Measurements from ENCODE around the gene ARSA. TPM values are rescaled to one million over a fixed set of nuclear protein-coding genes. Genes with fewer than 3 reads are reported as not detected.

Gene ARSA
- total RNA-seq (2014; rRNA removed) = 11.3 and 16.7 TPM in 2 replicates
- percentile 57 among the genes with signal in this experiment for Bru-seq, nascent RNA
- BruChase-seq, experiment 1, labeled RNA remaining after a 6-hour chase = percentile 60 among the genes with signal in this experiment
- percentile 59 among the genes with signal in this experiment for BruChase-seq, experiment 2, labeled RNA remaining after a 2-hour chase
- long read RNA-seq, transcript ARSA-201 (8 exons, 2,050 nt) = major isoform, 25 of 71 reads
- long read RNA-seq, partial matches to known transcripts = 24 of 71 reads
- long read RNA-seq, other reads (novel, unspliced or antisense) = 14 of 71 reads

DNA sequence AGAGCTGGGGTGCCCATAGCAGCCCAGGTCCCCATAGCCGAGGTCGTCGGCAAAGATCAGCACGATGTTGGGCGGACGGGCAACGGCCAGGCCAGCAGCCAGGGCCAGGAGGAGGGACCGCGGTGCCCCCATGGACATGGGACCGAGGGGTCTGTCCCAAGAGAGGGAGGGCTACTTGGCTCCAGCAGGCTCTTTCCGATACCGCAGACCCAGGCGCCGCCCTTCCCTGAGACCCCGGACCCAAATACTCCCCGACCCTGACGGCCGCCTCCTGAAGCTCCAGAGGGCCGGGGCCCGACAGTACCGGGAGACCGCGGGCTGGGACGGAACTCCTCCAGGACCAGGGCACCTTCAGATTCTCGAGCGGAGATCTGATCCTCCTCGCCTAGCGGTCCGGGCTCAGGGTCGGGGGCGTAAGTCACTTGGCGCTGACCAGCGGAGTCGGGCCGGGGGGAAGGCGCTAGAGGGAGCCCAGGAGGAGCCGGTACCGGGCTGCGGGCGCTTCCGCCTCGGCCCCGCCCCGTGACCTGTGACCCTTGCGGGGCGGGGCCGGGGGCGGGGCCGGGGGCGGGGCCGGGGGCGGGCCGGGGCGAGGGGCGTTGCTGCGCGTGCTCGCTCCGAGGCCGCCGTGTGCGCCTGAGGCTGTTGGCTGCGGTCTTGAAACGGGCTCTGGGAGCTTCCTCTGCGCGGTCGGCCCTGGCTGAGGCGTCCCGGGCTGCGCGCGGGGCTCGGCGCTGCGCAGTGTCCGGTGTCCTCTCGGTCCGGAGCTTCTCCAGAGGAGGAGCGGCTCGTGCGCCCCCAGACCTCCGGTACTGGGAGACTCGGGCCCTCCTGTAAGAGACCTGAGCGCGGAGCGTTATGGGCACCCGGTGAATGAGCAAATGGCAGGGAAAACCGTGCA lies at the start of gene ARSA:
Gene ARSA, minus strand, starts transcription at position 511 of the 901 bp plus-strand sequence. Its CDS starts 373 bp downstream, at position 138.
- no peaks in the 10 kb centered on the region for H3K9me2 ChIP-seq (replicated peaks; ENCODE audit: low read length)
- H3K4me3 ChIP-seq (ENCODE audit: low read length) = peak within 1 kb of the TSS; percentile 92
- intact Hi-C loops (cut with micrococcal nuclease) = loop anchor here (2.0 kb wide), 1 partner anchor 63 kb away; no protein-coding TSS in a partner anchor
- no peaks in the 10 kb centered on the region for H3K27me3 ChIP-seq (ENCODE audit: low read length)
- DNase-seq = peak; percentile 79
- H3K4me1 ChIP-seq (ENCODE audit: insufficient read depth, low read length) = peaks cover 13% of the 10 kb centered on the region
- H4K20me1 ChIP-seq (ENCODE audit: low read length) = no peaks in the 10 kb centered on the region
- peak within 1 kb of the TSS; percentile 99 for H3K4me2 ChIP-seq (ENCODE audit: low read length)
- H2AFZ ChIP-seq (ENCODE audit: low read length) = peak within 1 kb of the TSS; percentile 93
- BruUV-seq (replicated peaks) = TSS peak; percentile 60
- peak; percentile 89 for ATAC-seq
- no peaks in the 10 kb centered on the region for H3K9me3 ChIP-seq (ENCODE audit: low read length)
- no peaks in the 10 kb centered on the region for H3K36me3 ChIP-seq (ENCODE audit: low read depth, low read length)
- no peak within 1 kb of the TSS for H3K27ac ChIP-seq (ENCODE audit: low read length)
- CTCF ChIA-PET = interaction anchor here (0.6 kb wide), 1 partner anchor 65 kb away, joined by 3 read pairs; the partner anchor contains the start of gene SYCE3
- TF ChIP-seq CTCF (conservative IDR thresholded peaks at IDR 0.05; ENCODE audit: low read depth, low read length) (peak; percentile 36; the same call in 1 of the 2 replicates), EZH2 (IDR thresholded peaks at IDR 0.05; ENCODE audit: low read length, unreplicated experiment) (no peak)
- peak within 1 kb of the TSS; percentile 65 for H3K9ac ChIP-seq (ENCODE audit: low read length)
- H3F3A ChIP-seq (ENCODE audit: low read length, unreplicated experiment) = no peaks in the 10 kb centered on the region
- peaks cover 3% of the 10 kb centered on the region; the same call in 1 of the 2 replicates for H3K79me2 ChIP-seq (ENCODE audit: low read length)
- POLR2A ChIA-PET (ENCODE audit: unreplicated experiment) = no interaction called here

GRCh38 chr22:50676661-50677492 lies 48.9 kb upstream of the ARSA start:
- H3K4me1 ChIP-seq (ENCODE audit: insufficient read depth, low read length) = peaks cover 4% of the 10 kb centered on the region; the same call in 1 of the 2 replicates
- H3K36me3 ChIP-seq (ENCODE audit: low read depth, low read length) = no peaks in the 10 kb centered on the region
- no peaks in the 10 kb centered on the region for H4K20me1 ChIP-seq (ENCODE audit: low read length)
- ChIA-PET CTCF (no interaction called here), POLR2A (ENCODE audit: unreplicated experiment) (no interaction called here)
- no peaks in the 10 kb centered on the region for H3K27me3 ChIP-seq (ENCODE audit: low read length)
- intact Hi-C loops (cut with micrococcal nuclease) = no loop called here
- H3K27ac ChIP-seq (ENCODE audit: low read length) = no peak overlapping the region
- no peaks in the 10 kb centered on the region for H3K79me2 ChIP-seq (ENCODE audit: low read length)
- H3K9ac ChIP-seq (ENCODE audit: low read length) = no peak overlapping the region
- H3K4me3 ChIP-seq (ENCODE audit: low read length) = no peak overlapping the region
- no peaks in the 10 kb centered on the region for H3F3A ChIP-seq (ENCODE audit: low read length, unreplicated experiment)
- DNase-seq = no peak
- TF ChIP-seq CTCF (conservative IDR thresholded peaks at IDR 0.05; ENCODE audit: low read depth, low read length) (no peak), EZH2 (IDR thresholded peaks at IDR 0.05; ENCODE audit: low read length, unreplicated experiment) (no peak), EZH2phosphoT487 (IDR thresholded peaks at IDR 0.05; ENCODE audit: borderline replicate concordance, low read length) (no peak)
- no peak for ATAC-seq
- H3K9me3 ChIP-seq (ENCODE audit: low read length) = no peaks in the 10 kb centered on the region
- H3K4me2 ChIP-seq (ENCODE audit: low read length) = no peak overlapping the region
- no TSS peak for BruUV-seq (replicated peaks)
- no peak overlapping the region for H2AFZ ChIP-seq (ENCODE audit: low read length)
- no peaks in the 10 kb centered on the region for H3K9me2 ChIP-seq (replicated peaks; ENCODE audit: low read length)
